Kidney capillary endothelial cell (primary cell): ENCODE data around the gene TPST1.

Experiments used
- DNase-seq: peaks from one replicate; pipeline ENCODE4 v3.0.0-alpha.2; 2018; ENCODE audit warnings: low spot score

Gene TPST1

DNA sequence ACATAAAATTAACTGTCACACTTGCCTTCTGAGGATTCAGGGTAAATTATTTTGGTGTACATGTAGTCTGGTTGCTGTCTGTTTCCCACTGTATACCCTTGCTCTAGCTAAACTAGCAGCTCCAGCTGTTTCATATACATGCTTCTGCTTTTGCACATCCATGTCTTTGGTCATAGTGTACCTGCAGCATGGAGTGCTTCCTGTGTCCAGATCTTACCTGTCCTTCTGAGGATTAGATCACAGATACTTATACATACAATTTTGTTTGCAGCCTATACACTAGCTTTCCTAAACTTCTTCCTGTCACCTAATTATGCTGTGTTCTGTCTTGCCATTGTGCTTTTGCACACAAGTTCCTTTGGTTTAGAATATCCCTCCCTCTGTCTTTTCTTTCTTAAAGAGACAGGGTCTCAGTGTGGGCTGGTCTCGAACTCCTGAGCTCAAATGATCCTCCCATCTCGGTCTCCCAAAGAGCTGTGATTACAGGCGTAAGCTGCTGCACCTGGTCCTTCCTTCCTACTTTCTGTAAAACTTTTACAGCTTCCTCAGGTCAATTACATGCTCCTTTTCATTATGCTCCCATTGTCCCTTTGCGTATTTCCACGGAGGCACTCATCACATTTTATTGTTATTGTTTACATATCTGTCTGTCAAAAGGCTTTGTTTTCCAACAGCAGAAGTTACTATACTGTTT lies 33.8 kb downstream of the TPST1 start:
- no peak for DNase-seq

GRCh38 chr7:66239467-66239856 lies 34.3 kb downstream of the TPST1 start:
- DNase-seq, result no peak

GRCh38 chr7:66245008-66245407 lies 39.9 kb downstream of the TPST1 start:
- no peak for DNase-seq

GRCh38 chr7:66246554-66247171 lies 41.5 kb downstream of the TPST1 start:
- DNase-seq, result no peak

GRCh38 chr7:66247380-66248078 lies 42.4 kb downstream of the TPST1 start:
- DNase-seq, result no peak

DNA sequence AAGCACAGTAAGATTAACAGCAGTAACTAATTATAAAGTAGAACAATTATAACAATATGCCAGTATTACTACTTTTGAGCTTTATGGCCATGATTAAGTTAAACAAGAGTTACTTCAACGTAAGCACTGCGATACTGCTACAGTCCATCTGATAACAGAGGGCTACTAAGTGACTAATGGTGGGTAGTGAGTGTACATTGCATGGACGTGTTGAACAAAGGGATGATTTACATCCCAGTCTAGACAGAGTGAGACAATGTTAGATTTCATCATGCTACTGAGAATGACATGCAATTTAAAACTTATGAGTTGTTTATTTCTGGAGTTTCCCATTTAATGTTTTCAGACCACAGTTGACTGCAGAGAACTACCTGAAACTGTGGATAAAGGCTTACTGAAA lies 45.6 kb downstream of the TPST1 start:
- peak; percentile 82 for DNase-seq

- no peak for DNase-seq
Measured at GRCh38 chr7:66255534-66256100, 50.5 kb downstream of the TPST1 start.

DNA sequence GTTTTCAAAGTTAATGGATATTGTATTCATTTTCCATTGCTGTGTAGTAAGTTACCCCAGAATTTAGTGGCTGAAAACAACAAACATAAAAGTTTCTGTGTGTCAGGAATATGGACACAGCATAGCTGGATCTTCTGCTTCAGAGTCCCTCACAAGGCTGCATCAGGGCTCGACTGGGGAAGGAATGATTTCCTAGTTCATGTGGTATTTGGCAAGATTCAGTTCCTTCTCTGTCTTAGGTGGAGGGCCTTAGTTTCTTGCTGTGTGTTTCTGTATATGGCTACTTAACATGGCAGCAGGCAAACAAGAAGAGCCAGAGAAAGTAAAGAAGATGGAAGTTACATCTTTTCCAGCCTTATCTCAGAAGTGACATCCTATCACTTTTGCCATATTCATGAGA lies 51.1 kb downstream of the TPST1 start:
- DNase-seq, result no peak

- no peak for DNase-seq
Measured at GRCh38 chr7:66257481-66257880, 52.3 kb downstream of the TPST1 start.

GRCh38 chr7:66258409-66258808 lies 53.3 kb downstream of the TPST1 start:
- no peak for DNase-seq

DNA sequence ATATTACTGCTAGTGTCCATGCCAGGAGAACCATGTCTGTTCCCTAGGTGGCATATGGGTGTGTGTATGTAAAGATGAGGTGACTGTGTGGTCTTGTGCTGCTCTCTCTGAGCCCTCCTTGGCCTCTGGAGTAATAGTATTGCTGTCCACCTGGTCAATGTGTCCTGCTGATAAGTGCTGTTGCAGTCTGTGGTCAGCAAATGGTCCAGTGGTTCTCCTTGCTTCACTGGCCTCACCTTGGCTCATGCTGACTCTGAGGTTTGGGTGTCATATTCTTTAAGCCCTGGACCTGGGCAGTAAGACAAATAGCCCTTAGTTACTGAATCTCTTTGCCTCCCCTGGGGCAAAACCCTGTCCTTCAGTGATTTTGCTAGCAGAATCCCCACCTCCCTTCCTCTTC lies 56.8 kb downstream of the TPST1 start:
- DNase-seq, result no peak

- no peak for DNase-seq
Measured at GRCh38 chr7:66263936-66264335, 58.8 kb downstream of the TPST1 start.

DNA sequence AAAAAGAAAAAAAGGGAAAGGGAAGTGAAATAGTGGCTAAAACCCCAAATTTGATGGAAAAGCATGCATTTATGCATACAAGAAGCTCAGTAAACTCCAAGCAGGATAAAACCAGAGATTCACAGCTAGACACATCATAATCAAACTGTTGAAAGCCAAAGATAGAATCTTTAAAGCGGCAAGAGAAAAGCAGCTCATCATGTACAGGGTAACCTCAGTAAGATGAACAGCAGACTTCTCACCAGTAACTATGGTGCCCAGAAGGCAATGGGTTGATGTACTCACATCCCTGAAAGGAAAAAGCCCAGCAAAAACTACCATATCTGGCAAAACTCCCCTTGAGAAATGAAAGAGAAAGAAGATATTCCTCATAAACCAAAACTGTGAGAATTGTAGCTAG lies 60.4 kb downstream of the TPST1 start:
- DNase-seq, result no peak

DNA sequence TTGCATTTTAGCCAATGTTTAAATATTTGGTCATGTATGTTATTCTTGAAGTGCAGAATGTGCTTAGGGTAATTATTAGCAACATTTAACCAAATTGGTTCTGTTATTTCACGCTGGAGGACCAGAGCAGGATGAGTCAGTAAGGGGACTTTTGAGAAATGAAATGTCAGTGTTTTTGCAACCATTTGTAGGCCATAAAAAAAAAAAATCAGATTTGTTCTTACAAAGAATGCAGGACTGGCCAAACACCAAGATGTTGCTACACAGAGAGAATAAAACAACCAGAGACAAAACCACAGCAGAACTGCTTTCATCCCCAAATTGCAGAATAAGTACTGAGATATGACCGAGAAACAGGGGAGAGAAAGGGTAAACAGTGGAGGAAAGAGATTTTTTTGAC lies 62.1 kb downstream of the TPST1 start:
- no peak for DNase-seq

- no peak for DNase-seq
Measured at GRCh38 chr7:66269978-66270377, 64.8 kb downstream of the TPST1 start.

DNA sequence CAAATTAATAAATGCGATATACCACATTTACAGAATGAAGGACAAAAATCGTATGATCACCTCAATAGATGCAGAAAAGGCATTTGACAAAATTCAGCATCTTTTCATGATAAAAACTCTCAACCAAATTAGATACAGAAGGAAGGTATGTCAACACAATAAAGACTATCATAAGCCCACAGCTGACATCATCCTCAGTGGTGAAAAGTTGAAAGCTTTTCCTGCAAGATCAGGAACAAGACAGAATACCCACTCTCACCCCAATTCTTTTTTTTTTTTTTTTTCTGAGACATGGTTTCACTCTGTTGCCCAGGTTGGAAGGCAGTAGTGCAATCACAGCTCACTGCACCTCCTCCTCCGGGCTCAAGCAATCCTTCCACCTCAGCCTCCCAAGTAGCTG lies 67.2 kb downstream of the TPST1 start:
- no peak for DNase-seq

DNA sequence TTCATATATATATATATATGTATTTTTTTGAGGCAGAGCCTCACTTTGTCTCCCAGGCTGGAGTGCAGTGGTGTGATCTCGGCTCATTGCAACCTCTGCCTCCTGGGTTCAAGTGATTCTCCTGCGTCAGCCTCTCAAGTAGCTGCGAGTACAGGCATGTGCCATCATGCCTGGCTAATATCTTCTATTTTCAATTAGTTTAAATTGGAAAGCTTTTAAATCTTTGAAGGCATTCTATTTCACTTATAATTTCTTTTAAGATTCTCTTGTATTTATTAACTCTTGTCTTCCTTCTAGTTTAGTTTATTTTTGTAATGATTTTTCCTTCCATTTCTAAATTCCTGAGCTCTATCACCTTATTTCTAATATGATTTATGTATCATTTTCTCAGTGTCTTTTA lies 71.2 kb downstream of the TPST1 start:
- no peak for DNase-seq

- peak; percentile 51 for DNase-seq
Measured at GRCh38 chr7:66277492-66277891, 72.4 kb downstream of the TPST1 start.

GRCh38 chr7:66279912-66280311 lies 74.8 kb downstream of the TPST1 start:
- no peak for DNase-seq

DNA sequence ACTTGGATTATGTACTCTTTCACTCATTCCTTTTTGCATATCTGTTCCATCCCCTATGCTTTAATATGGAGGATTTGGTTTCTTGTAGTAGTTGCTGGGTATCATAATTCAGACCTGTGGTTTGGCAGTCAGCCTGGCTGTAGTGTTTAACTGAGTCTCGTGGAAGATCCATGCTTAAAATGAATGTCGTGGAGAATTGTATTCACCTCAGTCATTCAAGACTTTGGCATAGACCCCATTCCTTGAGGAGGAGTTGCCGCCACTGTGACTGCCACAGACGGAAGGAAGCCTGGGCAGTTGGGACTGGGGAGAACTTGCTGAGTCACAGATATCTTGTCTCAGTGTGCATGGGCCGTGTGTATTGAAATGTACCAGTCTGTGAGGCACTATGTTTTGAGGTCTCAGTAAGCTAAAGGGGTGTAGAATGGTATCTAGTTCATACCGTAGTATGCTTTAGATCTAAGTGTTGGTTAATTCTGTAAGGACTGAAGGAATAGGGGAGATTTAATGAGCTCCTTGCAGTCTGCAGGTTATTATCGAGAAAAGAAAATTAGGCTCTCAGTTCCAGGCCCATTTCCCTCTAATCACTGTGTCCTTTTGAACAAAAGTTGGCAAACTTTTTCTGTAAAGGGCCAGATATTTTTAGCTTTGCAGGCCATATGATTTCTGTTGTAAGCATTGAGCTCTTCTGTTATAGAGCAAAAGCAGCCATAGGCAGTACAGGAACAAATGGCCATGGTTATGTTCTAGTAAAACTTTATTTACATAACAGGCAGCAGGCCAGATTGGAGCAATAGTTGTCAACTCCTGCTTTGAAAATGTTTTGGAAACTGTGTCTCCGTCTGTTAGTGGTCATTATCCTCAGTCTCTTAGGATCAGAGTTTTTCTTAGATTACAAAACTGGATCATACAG lies 76.8 kb downstream of the TPST1 start:
- peak; percentile 42 for DNase-seq

DNA sequence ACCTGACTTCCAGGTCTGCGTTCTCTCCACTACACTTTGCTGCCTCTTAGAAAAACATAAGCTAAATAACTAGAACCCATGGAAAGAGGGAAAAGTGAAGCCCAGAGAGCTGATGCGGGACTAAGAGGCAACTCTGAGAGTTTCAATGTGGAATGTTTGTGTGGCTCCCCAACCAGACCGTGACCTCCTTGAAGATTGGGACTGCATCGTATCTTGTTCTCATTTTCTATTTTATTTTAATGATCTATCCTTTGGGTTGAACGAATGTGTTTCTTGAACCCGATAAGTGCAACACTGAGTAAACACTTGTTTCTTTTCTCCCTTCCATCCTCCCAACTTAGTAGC lies 77.4 kb downstream of the TPST1 start:
- DNase-seq, result no peak
